Mesothelial cell of epicardium (in vitro differentiated cells): ENCODE results near the gene PPP1R14C. TPM values are rescaled to one million over a fixed set of nuclear protein-coding genes. Genes with fewer than 3 reads are reported as not detected.
"Not testable (repeated sequence)": the region's sequence is repeated elsewhere in the genome, so short reads cannot be mapped to it uniquely, and the experiment has no call there.

Source experiments
- DNase-seq, 2 experiments: peaks; one replicate each; pipeline ENCODE4 v3.0.0; 2021; ENCODE audit warnings: low spot score in 2 of 2; ENCODE audit not compliant: unreplicated experiment in 2 of 2
- H3K27ac Mint-ChIP-seq: 2 replicates; pipeline ENCODE4 v1.8.0; 2021; ENCODE audit warnings: mixed read lengths
- H3K27me3 Mint-ChIP-seq: 2 replicates; pipeline ENCODE4 v1.8.0; 2021; ENCODE audit warnings: low read depth, mixed read lengths
- H3K36me3 Mint-ChIP-seq: 2 replicates; pipeline ENCODE4 v1.8.0; 2021; ENCODE audit warnings: mixed read lengths
- H3K4me1 Mint-ChIP-seq: 2 replicates; pipeline ENCODE4 v1.8.0; 2021; ENCODE audit warnings: mixed read lengths
- H3K4me3 Mint-ChIP-seq: 2 replicates; pipeline ENCODE4 v1.8.0; 2021; ENCODE audit warnings: mild to moderate bottlenecking, moderate library complexity, mixed read lengths
- H3K9me3 Mint-ChIP-seq: 2 replicates; pipeline ENCODE4 v1.8.0; 2021; ENCODE audit warnings: mixed read lengths
- CTCF ChIP-seq: fragments of 200-600 bp; sonication (generic); IDR thresholded peaks from one replicate; pipeline ENCODE4 v1.5.0; 2021; ENCODE audit warnings: antibody characterized with exemption; ENCODE audit not compliant: unreplicated experiment
- total RNA-seq: library from RNA; stranded (reverse); gene quantifications from 3 replicates; pipeline ENCODE4 v1.2.1, GENCODE V29; 2021

Gene PPP1R14C
- total RNA-seq, 1 donor from 2014 or later: 0.27 TPM

- no peak for DNase-seq
- no peaks in the 10 kb centered on the region for H3K27me3 Mint-ChIP-seq
- TF ChIP-seq CTCF: no peak
- H3K4me3 Mint-ChIP-seq: no peak overlapping the region
- H3K36me3 Mint-ChIP-seq: no peaks in the 10 kb centered on the region
- H3K27ac Mint-ChIP-seq: no peak overlapping the region
- peaks cover 25% of the 10 kb centered on the region for H3K4me1 Mint-ChIP-seq
- H3K9me3 Mint-ChIP-seq: no peaks in the 10 kb centered on the region
These were observed 35.2 kb downstream of the PPP1R14C start for GRCh38 chr6:150177952-150178520.

- H3K36me3 Mint-ChIP-seq: no peaks in the 10 kb centered on the region
- H3K4me1 Mint-ChIP-seq: peaks cover 25% of the 10 kb centered on the region
- TF ChIP-seq CTCF: no peak
- H3K4me3 Mint-ChIP-seq: no peak overlapping the region
- no peaks in the 10 kb centered on the region for H3K9me3 Mint-ChIP-seq
- H3K27ac Mint-ChIP-seq: no peak overlapping the region
- H3K27me3 Mint-ChIP-seq: no peaks in the 10 kb centered on the region
- DNase-seq: no peak
These were observed 36.2 kb downstream of the PPP1R14C start for GRCh38 chr6:150179030-150179429.

GRCh38 chr6:150179907-150180424 is 37.1 kb downstream of the PPP1R14C start:
- not testable (repeated sequence) for DNase-seq, H3K27ac Mint-ChIP-seq, H3K4me3 Mint-ChIP-seq, H3K27me3 Mint-ChIP-seq, H3K9me3 Mint-ChIP-seq, H3K36me3 Mint-ChIP-seq
- H3K4me1 Mint-ChIP-seq: peaks cover 25% of the 10 kb centered on the region

- DNase-seq: no peak
These were observed 37.7 kb downstream of the PPP1R14C start for GRCh38 chr6:150180517-150180916.

GRCh38 chr6:150182460-150183078 is 39.7 kb downstream of the PPP1R14C start:
- H3K27me3 Mint-ChIP-seq: no peaks in the 10 kb centered on the region
- no peaks in the 10 kb centered on the region for H3K9me3 Mint-ChIP-seq
- H3K27ac Mint-ChIP-seq: no peak overlapping the region
- H3K4me3 Mint-ChIP-seq: no peak overlapping the region
- TF ChIP-seq CTCF: no peak
- peaks cover 11% of the 10 kb centered on the region for H3K4me1 Mint-ChIP-seq
- no peak for DNase-seq
- no peaks in the 10 kb centered on the region for H3K36me3 Mint-ChIP-seq

More at GRCh38 chr6:150180517-150180916, 37.7 kb downstream of the PPP1R14C start:
- Mint-ChIP-seq H3K4me1 (peaks cover 25% of the 10 kb centered on the region), H3K27me3 (no peaks in the 10 kb centered on the region), H3K9me3 (no peaks in the 10 kb centered on the region), H3K36me3 (no peaks in the 10 kb centered on the region), H3K27ac (no peak overlapping the region), H3K4me3 (no peak overlapping the region)
- no peak for TF ChIP-seq CTCF

GRCh38 chr6:150183105-150183504 is 40.3 kb downstream of the PPP1R14C start:
- TF ChIP-seq CTCF: no peak

More at GRCh38 chr6:150183105-150183504, 40.3 kb downstream of the PPP1R14C start:
- Mint-ChIP-seq H3K36me3 (no peaks in the 10 kb centered on the region), H3K27ac (no peak overlapping the region), H3K9me3 (no peaks in the 10 kb centered on the region), H3K4me3 (no peak overlapping the region), H3K4me1 (peaks cover 6% of the 10 kb centered on the region), H3K27me3 (peaks cover under 1% of the 10 kb centered on the region)
- DNase-seq: no peak
